Vagina (tissue), 2 donors: ENCODE results near the gene SLC13A5.

Experiments
- CTCF ChIP-seq, 3 experiments: fragments of 450-650 bp in 2 of 3; fragments of 200-600 bp in 1 of 3; sonication (generic) in 1 of 3; IDR thresholded peaks; one replicate each; pipeline ENCODE4 v1.5.1; 2017 to 2019; ENCODE audit warnings: antibody characterized with exemption in 3 of 3, mild to moderate bottlenecking in 2 of 3, moderate library complexity in 2 of 3
- POLR2A ChIP-seq, 2 donors: fragments of 450-650 bp; IDR thresholded peaks; one replicate each; pipeline ENCODE4 v1.6.1; 2017; ENCODE audit warnings: antibody characterized with exemption in 2 of 2, mild to moderate bottlenecking in 2 of 2, moderate library complexity in 2 of 2
- POLR2AphosphoS5 ChIP-seq, 2 donors: sonication (generic); formaldehyde crosslinking; IDR thresholded peaks; one replicate each; pipeline ENCODE4 v1.9.0; 2017; ENCODE audit warnings: antibody characterized with exemption in 2 of 2, mild to moderate bottlenecking in 2 of 2, low read depth in 1 of 2; ENCODE audit not compliant: insufficient read depth in 1 of 2

DNA sequence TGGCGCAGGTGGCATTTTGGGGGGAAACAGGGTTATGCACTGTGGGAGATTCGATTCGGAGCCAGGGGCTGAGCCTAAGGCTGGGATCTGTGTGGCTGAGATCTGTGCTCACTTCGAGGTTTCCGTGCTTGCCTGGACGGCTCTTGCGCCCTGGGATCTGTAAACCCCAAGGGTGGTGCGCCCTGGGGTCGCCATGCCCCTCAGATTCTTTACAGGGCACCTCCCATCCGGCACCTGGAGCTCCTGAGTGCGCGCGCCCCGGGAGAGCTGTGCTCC is 377 bp downstream of the SLC13A5 start:
- TF ChIP-seq CTCF (IDR thresholded peaks at IDR 0.05) (no peak), POLR2A (IDR thresholded peaks at IDR 0.05) (no peak), POLR2AphosphoS5 (IDR thresholded peaks at IDR 0.05; ENCODE audit: insufficient read depth in 1 of 2, low read depth in 1 of 2) (no peak)
